Inflammatory macrophage treated with lipopolysaccharide for 4 hours (primary cell): ENCODE results near the gene NMD3.
"Not testable (repeated sequence)": the region's sequence is repeated elsewhere in the genome, so short reads cannot be mapped to it uniquely, and the experiment has no call there.

Experiments used
- DNase-seq: peaks from one replicate; pipeline ENCODE4 v3.0.0-alpha.2; 2020

NMD3 gene

DNA sequence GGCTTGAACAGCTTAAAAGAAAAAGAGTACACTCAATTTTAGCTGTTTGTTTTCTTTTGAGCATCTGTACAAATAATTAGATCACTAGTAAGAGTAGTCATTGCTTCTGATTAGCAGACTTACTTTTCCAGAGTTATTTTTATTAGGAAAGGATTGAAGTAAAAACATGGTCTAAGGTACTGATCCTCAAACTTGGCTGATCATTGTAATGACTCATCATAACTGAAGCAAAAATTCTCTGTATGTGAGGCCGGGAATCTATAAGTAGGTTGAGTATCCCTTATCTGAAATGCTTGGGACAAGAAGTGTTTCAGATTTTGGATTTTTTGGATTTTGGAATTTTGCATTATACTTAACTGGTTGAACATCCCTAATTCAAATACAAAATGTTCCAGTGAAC is 12.4 kb downstream of the NMD3 start:
- DNase-seq, result no peak

DNA sequence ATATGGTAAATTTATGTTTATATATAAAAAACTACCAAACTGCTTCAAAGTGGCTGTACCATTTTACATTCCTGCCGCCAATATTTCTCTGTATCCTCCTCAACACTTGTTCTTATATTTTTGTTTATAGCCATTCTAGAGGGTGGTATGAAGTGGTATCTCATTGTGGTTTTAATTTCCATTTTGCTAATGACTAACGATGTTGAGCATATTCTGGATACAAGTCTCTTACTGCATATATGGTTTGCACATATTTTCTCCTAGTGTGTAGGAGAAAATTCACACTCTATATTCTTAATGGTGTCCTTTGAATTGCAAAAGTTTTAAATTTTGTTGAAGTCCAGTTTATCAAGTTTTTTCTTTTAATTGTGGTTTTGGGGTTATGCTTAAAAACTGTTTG is 15.1 kb downstream of the NMD3 start:
- no peak for DNase-seq

DNA sequence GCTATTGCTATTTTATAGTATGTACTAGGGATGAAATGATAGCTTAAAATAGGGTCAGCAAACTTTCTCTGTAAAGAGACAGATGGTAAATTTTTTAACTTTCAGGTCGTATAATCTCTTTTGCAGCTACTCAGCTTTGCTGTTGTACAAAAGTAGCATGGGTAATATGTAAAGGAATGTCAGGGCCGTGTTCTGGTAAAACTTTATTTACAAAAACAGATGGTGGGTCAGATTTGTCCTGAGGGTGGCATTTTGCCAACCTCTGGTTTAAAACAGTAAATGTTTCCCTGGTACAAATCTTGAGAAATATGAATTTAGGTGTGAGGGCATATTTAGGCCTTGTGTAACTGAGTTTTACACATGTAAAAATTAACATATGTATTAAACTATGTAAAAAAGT is 18.6 kb downstream of the NMD3 start:
- DNase-seq, result no peak

DNA sequence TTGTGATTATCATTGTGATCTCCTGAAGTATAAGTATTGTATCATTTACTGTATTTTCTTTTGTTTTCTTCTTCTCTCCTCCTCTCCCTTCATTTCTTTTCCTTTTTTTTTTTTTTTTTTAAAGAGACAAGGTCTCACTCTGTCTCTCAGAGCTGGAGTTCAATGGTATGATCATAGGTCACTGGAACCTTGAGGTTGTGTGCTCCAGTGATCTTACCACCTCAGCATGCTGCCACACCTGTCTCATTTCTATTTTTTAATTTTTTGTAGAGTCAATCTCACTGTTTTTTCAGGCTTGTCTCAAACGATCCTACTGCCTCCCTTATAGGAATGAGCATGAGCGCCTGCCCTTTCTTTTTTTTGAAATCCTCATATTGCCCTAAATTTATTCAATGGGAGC is 23.4 kb downstream of the NMD3 start:
- DNase-seq, result no peak

DNA sequence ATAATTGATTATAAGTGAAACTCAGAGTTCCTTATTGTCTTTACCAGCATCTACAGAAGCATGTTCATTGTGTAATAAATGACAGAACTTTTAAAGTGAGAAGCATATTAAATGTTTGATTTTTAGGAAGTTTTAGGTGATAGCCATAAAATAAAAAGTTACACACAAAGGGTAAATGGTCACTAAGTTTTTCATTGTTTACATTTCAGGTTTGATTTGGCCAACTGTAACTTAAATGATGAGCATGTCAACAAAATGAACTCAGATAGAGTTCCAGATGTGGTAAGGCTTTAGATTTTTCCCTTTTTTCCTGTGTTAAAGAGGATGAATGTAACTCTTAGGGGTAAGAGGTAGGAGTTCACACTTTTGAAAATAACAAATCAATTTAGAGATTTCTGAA is 25.9 kb downstream of the NMD3 start:
- no peak for DNase-seq

DNA sequence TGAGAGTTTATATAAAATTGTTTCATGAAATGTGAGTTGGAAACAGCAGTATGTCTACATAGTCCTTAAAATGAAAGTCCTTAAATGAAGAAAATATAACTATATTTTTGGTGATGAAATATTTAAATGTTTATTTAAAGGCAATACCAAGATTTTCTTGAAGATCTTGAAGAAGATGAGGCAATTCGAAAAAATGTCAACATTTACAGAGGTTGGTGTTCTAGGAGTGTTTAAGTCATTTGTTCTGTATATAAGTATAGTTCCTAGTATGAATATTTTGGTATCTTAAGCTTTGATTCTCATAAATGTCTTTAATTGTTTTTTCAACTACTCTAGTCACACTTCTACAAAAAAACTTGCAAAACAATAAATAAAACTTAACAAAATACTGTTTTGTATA is 29.0 kb downstream of the NMD3 start:
- no peak for DNase-seq

DNA sequence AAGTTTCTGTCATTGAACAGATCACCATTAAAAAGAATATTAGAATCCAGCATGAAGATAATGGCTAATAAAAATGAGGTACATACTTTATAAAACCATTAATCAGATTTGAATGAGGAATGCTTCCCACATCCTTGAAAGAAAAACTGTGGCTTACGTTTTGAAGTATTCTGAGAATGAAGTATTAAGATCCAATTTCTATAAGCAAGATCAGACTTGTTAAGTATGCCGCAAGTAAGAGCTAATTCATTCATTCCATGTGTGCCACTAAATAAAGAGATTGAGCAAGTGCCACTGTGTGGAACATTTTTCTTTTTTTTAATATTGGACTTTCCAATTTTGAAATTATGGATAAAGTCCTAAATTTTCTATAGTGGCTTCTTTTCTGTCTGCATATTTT is 30.6 kb downstream of the NMD3 start:
- no peak for DNase-seq

DNA sequence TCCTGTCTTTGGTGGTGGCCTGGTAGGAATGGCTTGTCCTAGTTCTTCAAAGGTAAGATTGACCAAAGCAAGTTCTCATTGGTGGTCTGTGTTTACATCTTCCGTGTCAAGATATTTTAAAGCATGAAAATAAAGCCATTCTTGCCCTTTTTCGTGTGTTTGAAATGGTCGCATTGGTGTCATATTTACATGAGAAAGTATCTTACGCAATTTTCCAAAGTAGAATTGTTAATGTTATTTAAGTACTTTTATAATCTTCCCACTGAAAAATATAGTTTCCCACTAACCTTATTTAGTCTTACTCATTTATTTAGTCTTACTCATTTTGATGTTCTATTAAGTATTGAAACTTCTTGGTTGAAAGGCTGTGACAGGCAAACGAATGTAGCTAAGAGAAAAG is 31.0 kb downstream of the NMD3 start:
- DNase-seq, result no peak

DNA sequence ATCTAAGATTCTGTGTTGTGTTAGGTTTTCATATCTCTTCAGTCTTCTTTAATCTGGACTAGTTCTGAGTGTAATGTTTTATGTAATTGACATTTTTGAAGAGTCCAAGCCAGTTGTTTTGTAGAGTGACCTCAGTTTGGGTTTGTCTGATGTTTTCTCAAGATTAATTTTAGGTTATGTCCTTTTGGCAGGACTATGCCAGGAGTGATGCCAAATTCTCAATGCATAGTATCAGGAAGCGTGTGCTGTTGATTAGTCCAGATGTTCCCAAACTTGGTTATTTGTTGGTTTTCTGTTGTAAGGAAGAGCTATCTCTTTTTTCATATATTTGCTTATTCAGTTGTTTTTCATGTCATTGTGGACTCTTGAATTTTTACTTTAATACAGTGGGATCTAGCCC is 32.6 kb downstream of the NMD3 start:
- DNase-seq, result no peak

DNA sequence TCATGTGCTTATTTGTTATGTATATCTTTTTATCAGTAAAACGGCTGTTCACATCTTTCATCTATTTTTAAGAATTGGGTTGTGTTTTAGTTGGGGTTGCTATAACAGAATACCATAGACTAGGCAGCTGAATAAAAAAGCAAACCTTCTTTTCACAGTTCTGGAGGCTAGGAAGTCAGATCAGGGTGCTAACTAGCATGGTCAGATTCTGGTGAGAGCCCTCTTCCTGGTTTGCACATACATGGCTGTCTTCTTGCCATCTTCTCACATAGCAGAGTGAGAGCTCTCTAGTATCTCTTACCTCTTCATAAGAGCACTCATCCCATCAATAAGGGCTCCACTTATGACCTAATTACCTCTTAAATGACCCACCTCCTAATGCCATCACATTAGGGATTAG is 33.8 kb downstream of the NMD3 start:
- no peak for DNase-seq

DNA sequence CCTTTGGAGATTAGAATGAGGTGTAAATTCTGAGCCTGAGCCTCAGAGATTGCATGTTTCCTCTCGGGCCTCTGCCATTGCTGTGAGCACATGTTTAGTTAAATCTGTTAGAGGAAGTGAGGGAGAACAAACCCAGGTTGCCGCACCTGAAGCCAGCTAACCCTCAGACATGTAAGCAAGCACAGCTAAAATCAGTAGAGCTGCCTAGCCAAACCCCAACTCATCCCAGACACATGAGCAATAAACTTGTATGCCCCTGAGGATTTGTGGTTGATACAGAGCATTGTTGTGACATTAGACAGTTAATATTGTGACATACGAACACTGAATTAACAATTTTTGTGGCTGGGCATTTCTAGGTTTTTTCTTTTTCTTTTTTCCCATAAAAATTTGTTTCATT is 41.9 kb downstream of the NMD3 start:
- DNase-seq, result no peak

DNA sequence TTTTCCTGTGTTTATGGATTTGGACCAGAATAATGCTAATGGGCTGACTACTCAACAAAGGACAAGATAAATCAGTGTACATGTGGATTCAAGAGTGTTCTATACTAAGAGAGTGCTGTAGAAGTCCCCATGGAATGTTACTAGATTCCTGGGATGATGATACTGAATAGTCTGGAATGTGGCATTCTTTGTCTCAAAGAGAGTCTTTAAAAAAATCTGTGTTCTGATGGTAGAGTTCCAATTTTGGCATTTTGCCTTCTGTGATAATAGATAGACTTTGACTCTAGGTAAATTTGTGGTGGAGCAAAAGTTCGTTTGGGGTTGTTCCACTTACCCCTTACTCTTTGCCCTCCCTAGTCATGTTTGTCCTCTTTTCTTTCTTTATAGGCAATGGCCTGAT is 43.7 kb downstream of the NMD3 start:
- DNase-seq, result no peak

DNA sequence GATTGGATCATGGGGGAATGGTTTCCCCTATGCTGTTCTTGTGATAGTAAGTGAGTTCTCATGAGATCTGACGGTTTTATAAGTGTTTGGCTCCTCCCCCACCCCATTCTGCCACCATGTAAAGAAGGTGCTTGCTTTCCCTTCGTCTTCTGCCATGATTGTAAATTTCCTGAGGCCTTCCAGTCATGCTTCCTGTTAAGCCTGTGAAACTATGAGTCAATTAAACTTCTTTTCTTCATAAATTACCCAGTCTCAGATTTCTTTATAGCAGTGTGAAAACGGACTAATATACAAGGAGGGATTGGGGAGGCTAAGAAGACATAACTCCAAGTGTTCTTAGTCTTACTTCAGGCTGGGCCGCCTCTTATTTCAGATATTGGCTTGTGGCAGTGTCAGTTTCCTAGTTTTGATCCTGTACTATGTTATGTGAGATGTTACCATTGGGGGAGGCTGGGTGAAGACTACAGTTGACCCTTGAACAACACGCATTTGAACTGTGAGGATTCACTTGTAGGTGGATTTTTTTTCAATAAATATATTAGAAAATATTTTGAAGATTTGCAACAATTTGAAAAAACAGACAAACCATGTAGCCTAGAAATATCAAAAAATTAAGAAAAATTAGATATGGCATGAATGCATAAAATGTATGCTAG is 44.9 kb downstream of the NMD3 start:
- DNase-seq, result no peak

DNA sequence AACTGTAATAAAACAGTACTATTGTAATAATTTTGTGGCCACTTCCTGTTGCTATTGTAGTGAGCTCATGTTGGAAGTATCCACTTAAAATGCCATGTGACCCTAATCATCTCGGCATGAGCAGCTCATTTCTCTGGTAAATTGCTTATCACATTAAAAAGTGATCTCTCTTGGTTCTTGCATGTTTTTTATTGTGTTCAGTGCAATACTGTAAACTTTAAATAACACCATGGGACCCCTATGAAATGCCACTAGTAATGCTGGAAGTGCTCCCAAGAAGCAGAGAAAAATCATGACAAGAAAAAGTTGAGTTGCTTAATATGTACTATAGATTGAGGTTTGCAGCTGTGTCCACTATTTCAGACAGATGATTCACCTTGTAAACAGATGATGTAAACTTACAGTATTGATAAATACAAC is 45.6 kb downstream of the NMD3 start:
- no peak for DNase-seq

DNA sequence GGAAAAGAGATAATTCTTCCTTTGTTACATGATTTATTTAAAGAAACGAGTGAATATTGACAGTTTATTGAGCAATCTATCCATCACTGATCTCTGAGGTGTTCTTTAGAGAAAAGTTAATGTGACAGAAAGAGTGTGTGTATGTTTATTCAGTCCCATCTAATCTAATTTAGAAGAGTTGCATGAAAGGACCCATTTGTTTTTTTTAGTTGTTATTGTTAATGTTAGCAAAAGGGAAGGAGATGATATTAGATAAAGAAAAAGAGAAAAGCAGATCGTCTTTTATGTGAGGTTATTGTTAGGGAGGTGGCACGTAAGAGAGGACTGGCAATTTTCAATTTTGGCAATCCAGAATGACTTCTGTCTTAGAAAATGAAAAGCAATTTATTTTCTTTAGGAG is 46.5 kb downstream of the NMD3 start:
- no peak for DNase-seq

DNA sequence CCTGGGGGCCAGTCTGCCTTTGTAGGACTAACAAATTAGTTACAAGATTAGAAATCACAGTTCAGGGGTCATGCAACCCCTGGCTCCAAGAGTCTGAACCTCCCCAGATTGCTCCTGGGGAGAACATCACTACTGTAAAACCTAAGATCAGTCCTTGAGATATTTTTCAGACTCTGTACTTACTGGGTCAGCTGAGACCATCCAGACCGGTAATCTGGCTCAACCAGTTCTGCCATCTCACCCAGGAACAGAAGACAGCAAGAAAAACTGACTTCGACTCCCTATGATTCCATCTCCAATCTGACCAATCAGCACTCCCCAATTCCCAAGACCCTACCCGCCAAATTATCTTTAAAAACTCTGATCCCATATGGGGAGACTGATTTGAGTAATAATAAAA is 47.5 kb downstream of the NMD3 start:
- DNase-seq, result no peak

DNA sequence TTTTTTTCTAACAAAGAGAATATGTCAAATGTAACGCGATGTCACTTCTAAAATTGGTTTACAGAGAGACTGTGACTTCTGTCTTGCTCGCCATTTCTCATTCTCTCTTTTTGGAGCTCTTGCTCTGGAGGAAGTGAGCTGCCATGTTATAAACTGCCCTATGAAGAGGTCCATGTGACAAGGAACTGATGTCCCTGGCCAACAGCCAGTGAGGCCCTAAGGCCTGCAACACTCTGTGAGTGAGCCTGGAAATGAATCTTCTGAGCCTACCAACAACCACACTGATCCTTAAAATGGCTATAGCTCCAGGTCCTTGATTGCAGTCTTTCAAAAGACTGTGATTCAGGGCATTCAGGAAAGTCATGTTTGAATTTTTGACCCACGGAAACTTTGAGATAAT is 49.9 kb downstream of the NMD3 start:
- DNase-seq, result no peak

DNA sequence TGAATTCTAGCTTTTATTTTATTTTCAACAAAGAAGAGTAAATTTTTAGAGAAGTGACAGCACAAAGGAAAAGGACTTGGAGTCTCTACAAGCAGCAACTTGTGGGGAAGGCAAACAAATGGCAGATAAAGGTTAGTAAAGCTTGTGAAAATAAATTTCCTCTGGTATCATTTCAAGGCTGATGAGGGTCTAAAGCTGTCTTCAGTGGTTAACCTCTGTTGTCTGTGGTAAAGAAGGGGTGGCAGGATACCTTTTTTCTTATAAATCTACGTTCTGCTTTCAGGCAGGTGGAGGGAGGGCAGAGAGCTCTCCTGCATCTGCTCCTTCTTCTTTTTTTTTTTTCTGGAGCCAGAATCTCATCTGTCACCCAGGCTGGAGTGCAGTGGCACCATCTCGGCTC is 50.5 kb downstream of the NMD3 start:
- DNase-seq, result no peak

DNA sequence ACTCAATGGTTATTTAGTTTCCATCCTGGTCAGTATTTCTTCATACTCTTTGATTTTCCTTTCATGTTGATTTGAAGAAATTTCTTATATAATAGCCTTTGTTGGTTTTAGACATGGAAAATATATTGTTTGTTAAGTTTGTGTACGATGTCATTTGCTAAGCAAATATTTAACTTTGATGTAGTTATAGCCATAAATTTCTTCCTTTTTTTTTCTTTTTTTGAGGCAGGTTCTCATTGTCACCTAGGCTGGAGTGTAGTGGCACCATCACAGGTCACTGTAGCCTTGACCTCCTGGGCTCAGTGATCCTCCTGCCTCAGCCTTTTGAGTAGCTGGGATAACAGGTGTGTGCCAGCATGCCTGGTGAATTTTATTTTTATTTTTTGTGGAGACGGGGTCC is 51.4 kb downstream of the NMD3 start:
- no peak for DNase-seq

DNA sequence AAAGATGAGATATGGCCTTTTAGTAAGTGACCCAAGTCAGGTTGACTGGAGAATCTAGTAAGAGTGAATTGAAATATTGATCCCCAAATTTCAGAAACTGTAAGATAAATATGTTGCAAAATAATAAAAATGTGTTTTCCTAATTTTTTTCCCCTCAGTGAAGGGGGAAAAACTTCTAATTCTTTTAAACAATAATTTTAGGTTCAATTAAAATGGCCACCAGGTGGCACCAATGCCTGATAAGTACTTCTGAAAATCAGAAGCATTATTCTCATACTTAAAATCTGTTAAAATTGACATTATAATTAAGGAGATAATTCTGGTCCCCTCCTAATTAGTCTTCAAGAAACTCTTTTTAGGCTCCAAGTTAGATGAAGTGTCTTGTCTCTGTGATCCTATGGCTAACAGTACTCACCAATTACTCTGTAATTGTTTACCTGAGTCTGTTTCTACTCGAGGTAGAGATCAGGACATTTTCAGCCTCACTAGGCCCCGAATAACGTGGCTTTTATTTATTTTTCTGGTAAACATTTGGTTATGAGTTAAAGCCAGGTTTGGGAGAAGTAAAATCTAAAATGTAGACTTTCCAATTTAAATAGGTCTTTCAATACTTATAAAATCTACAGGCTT is 52.6 kb downstream of the NMD3 start:
- peak; percentile 65 for DNase-seq

DNA sequence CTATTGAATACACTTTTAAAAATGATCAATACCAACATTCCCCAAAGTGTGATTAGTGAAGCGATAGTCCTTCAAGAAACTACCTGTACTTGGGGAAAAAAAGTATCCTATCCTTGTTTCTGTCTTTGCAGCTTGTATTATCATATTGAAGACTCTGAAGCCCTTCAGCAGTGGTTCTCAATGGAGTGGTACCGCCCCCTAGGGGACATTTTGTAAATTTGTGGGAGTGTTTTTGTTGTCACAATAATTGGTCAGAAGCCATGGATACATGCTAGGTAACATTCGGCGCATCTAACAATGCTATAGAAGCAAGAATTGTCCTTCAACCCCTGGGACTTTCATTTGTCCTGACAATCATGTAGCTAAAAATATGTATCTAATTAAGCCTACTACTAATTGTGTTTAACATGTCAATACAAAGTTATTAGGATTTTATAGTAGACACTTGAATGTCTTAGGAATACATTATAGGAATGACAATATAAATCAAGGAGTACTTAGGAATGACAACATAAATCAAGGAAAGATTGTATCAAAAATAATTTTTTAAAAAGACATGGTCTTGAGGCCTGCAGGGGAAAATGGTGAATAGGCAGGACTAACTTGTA is 53.7 kb downstream of the NMD3 start:
- peak; percentile 49 for DNase-seq

DNA sequence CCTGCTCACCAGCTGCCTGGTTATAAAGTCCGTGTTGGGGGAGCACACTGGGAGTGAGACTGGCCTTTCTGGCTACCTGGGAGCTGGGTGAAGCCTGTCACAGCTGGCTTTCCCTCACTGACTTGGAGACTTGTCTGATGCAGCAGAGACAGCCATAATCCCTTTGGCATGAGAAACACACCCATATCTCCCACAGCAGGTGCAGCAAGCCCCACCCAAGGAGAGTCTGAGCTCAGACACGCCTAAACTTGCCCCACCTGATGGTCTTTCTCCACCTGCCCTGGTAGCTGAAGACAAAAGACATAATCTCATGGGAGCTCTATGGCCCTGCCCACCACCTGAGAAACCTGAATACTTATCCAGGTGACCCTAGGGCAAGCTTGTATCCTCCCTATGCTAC is 54.8 kb downstream of the NMD3 start:
- no peak for DNase-seq

DNA sequence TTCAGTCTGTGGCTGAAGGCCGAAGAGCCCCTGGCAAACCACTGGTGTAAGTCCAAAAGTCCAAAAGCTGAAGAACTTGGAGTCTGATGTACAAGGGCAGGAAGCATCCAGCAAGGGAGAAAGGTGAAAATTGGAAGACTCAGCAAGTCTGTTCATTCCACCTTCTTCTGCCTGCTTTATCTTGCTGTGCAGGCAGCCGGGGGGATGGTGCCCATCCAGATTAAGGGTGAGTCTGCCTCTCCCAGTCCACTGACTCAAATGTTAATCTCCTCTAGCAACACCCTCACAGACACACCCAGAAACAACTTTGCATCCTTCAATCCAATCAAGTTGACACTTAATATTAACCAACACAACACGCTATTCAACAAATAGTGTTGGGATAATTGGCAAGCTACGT is 61.3 kb downstream of the NMD3 start:
- DNase-seq, result not testable (repeated sequence)

DNA sequence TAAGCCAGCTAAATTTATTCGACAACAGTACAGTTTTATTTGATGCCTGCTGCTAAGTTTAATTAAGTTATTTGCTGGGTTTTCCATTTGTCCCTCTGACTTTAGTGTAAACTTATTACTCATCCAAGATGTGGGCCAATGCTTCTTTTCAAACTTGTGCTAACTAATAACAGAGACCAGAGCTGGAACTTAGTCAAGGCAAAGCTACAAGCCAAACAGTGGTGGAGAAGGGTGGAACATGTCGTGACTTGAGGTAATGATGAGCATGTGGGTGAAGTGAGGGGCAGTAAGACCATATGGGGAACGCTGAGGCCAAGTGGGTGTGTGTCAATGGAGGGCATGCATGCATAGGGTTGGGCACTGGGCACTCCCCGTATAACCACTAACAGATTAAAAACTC is 63.9 kb downstream of the NMD3 start:
- DNase-seq, result no peak

DNA sequence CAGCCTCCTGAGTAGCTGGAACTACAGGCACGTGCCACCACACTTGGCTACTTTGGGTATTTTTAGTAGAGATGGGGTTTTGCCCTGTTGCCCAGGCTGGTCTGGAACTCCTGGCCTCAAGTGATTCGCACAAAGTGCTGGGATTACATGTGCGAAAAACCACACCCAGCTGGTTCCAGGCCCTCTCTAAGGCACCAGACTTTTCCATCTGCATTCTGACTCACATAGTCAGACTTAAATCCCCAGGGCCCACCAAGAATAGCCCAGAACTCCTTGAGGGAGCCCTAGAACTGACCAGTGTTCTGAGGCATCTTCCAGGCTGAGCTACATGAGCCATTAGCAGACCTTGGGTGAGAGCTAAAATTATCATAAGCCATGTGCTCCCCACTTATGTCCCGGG is 68.1 kb downstream of the NMD3 start:
- no peak for DNase-seq
